Panc1 (cell line): ENCODE measurements around the gene TMEM164. TPM values are rescaled to one million over a fixed set of nuclear protein-coding genes. Genes with fewer than 3 reads are reported as not detected.

ENCODE experiments used
- ATAC-seq: fragments of 200-7000 bp; cut with Tn5 transposase; 2 replicates; pipeline ENCODE4 v1.9.1; 2020; ENCODE audit warnings: mild to moderate bottlenecking, moderate library complexity
- BruUV-seq: library from RNA; stranded (reverse); fragments of 400-500 nt; replicated peaks from 2 replicates; lab custom pipeline; 2021; lab: Mats Ljungman, UMichigan
- CTCF ChIA-PET: fragments of 300-600 bp; sonication (Branson Sonifier 250); formaldehyde crosslinking; loops from one replicate; lab custom pipeline; 2022; ENCODE audit warnings: antibody characterized with exemption; lab: Charles Lee
- POLR2A ChIA-PET: fragments of 300-600 bp; sonication (Branson Sonifier 250); formaldehyde crosslinking; loops from one replicate; lab custom pipeline; 2022; ENCODE audit warnings: antibody characterized with exemption; lab: Charles Lee
- DNase-seq: peaks from one replicate; pipeline ENCODE4 v3.0.0-alpha.2; 2010; ENCODE audit warnings: low read depth, low spot score
- H3K27ac ChIP-seq: 2 replicates; pipeline ENCODE4 v1.5.1; 2011; ENCODE audit warnings: mild to moderate bottlenecking, low read length, inconsistent platforms
- H3K27me3 ChIP-seq: fragments of 200-500 bp; sonication (Bioruptor generic); 2 replicates; pipeline ENCODE4 v1.6.0; 2014; ENCODE audit warnings: low read length, inconsistent platforms; ENCODE audit not compliant: control insufficient read depth, insufficient read depth
- H3K36me3 ChIP-seq: fragments of 200-500 bp; sonication (Bioruptor generic); 2 replicates; pipeline ENCODE4 v1.5.1; 2014; ENCODE audit warnings: inconsistent platforms, mild to moderate bottlenecking, low read length, moderate library complexity; ENCODE audit not compliant: control insufficient read depth, insufficient read depth
- H3K4me1 ChIP-seq: 2 replicates; pipeline ENCODE4 v1.5.1; 2011; ENCODE audit warnings: inconsistent platforms, mild to moderate bottlenecking, low read length, moderate library complexity; ENCODE audit not compliant: control insufficient read depth, insufficient read depth
- H3K4me3 ChIP-seq, 2 experiments: 2 replicates each; pipeline ENCODE4 v1.5.1; 2011 to 2012; ENCODE audit warnings: low read depth in 2 of 2, low read length in 2 of 2, mild to moderate bottlenecking in 2 of 2, inconsistent platforms in 1 of 2, moderate library complexity in 1 of 2
- H3K9me3 ChIP-seq: fragments of 200-500 bp; sonication (Bioruptor generic); 2 replicates; pipeline ENCODE4 v1.5.1; 2014; ENCODE audit warnings: low read depth, mild to moderate bottlenecking, inconsistent platforms, low read length, moderate library complexity; ENCODE audit not compliant: control insufficient read depth, insufficient read depth
- CTCF ChIP-seq: fragments of 450-650 bp; IDR thresholded peaks from 2 replicates; pipeline ENCODE4 v1.5.1; 2017; ENCODE audit warnings: mild to moderate bottlenecking
- POLR2AphosphoS5 ChIP-seq: IDR thresholded peaks from 2 replicates; pipeline ENCODE4 v1.6.1; 2012; ENCODE audit warnings: mild to moderate bottlenecking, low read depth, low read length, moderate library complexity
- REST ChIP-seq, 2 experiments: IDR thresholded peaks; 2 replicates each; pipeline ENCODE4 v1.6.1; 2011 to 2012; ENCODE audit warnings: low read depth in 2 of 2, control low read depth in 1 of 2, low read length in 1 of 2, mild to moderate bottlenecking in 1 of 2, moderate library complexity in 1 of 2; ENCODE audit not compliant: insufficient read depth in 1 of 2
- SIN3A ChIP-seq: IDR thresholded peaks from 2 replicates; pipeline ENCODE4 v1.6.1; 2012; ENCODE audit warnings: low read depth, mild to moderate bottlenecking, low read length, moderate library complexity, borderline replicate concordance; ENCODE audit not compliant: insufficient read depth
- TCF7L2 ChIP-seq: IDR thresholded peaks from 2 replicates; pipeline ENCODE4 v1.6.1; 2011; ENCODE audit warnings: mild to moderate bottlenecking, low read depth, low read length, inconsistent platforms
- in situ Hi-C: cut with HindIII; loops from 2 replicates; pipeline ENCODE4 v1.10.0; 2016; ENCODE audit warnings: low sequenced_read_pairs, low pct_unique_long_range_greater_than_20kb
- intact Hi-C: fragments of 100-400 bp; cut with micrococcal nuclease; formaldehyde crosslinking; loops from one replicate; pipeline ENCODE4 v1.10.0; 2022; ENCODE audit not compliant: unreplicated experiment
- total RNA-seq: library from RNA; stranded (reverse); gene quantifications from one replicate; pipeline ENCODE4 v1.2.1, GENCODE V29; 2021; ENCODE audit not compliant: unreplicated experiment

TMEM164 gene
- total RNA-seq, 1 experiment from 2014 or later, result 32.8 TPM

GRCh38 chrX:110175696-110176095 lies 172.8 kb downstream of the TMEM164 start:
- POLR2A ChIA-PET, result no interaction called here
- no peak overlapping the region for H3K27ac ChIP-seq
- in situ Hi-C loops, result no loop called here
- ATAC-seq (no peak), DNase-seq (no peak)
- H3K36me3 ChIP-seq, result no peaks in the 10 kb centered on the region
- H3K27me3 ChIP-seq, result no peaks in the 10 kb centered on the region
- CTCF ChIA-PET, result no interaction called here
- H3K9me3 ChIP-seq, result no peaks in the 10 kb centered on the region
- intact Hi-C loops, result no loop called here
- H3K4me1 ChIP-seq, result no peaks in the 10 kb centered on the region
- TF ChIP-seq SIN3A, result no peak
- no peak for TF ChIP-seq TCF7L2
- H3K4me3 ChIP-seq, result no peak overlapping the region
- TSS peak; percentile 37 for BruUV-seq

GRCh38 chrX:110178179-110178865 lies 175.4 kb downstream of the TMEM164 start:
- POLR2A ChIA-PET, result no interaction called here
- DNase-seq (no peak), ATAC-seq (no peak)
- H3K27me3 ChIP-seq, result no peaks in the 10 kb centered on the region
- CTCF ChIA-PET, result no interaction called here
- H3K4me3 ChIP-seq, result no peak overlapping the region
- BruUV-seq, result no TSS peak
- in situ Hi-C loops (no loop called here), intact Hi-C loops (no loop called here)
- H3K36me3 ChIP-seq, result no peaks in the 10 kb centered on the region
- TF ChIP-seq SIN3A (no peak), TCF7L2 (no peak), POLR2AphosphoS5 (no peak), CTCF (no peak), REST (IDR thresholded peaks at IDR 0.05; ENCODE audit: insufficient read depth in 1 of 2, low read depth in 2 of 2, low read length in 1 of 2) (no peak)
- no peaks in the 10 kb centered on the region for H3K9me3 ChIP-seq
- H3K4me1 ChIP-seq, result no peaks in the 10 kb centered on the region
- H3K27ac ChIP-seq, result no peak overlapping the region
